Skeletal muscle tissue (tissue), 4 donors: ENCODE results near the gene SHANK1. TPM values are rescaled to one million over a fixed set of nuclear protein-coding genes. Genes with fewer than 3 reads are reported as not detected.
"Not testable (repeated sequence)": the region's sequence is repeated elsewhere in the genome, so short reads cannot be mapped to it uniquely, and the experiment has no call there.

Experiments
- H3K27ac ChIP-seq: one replicate; pipeline ENCODE4 v1.7.0; 2013; ENCODE audit warnings: mild to moderate bottlenecking, low read depth, low read length, inconsistent platforms
- H3K27me3 ChIP-seq, 3 donors: one replicate each; pipeline ENCODE4 v1.7.0; 2013; ENCODE audit warnings: low read length in 3 of 3; ENCODE audit not compliant: control insufficient read depth in 3 of 3, insufficient read depth in 3 of 3
- H3K36me3 ChIP-seq, 3 donors: one replicate each; pipeline ENCODE4 v1.7.0; 2013; ENCODE audit warnings: low read length in 3 of 3; ENCODE audit not compliant: control insufficient read depth in 3 of 3, insufficient read depth in 3 of 3
- H3K4me1 ChIP-seq, 3 donors: one replicate each; pipeline ENCODE4 v1.7.0; 2013; ENCODE audit warnings: low read length in 3 of 3, mild to moderate bottlenecking in 3 of 3; ENCODE audit not compliant: control insufficient read depth in 3 of 3, insufficient read depth in 3 of 3
- H3K4me3 ChIP-seq, 3 donors: one replicate each; pipeline ENCODE4 v1.7.0; 2013; ENCODE audit warnings: low read length in 3 of 3
- H3K9ac ChIP-seq, 3 donors: one replicate each; pipeline ENCODE4 v1.7.0; 2013; ENCODE audit warnings: low read length in 3 of 3, mild to moderate bottlenecking in 3 of 3, moderate library complexity in 2 of 3, low read depth in 1 of 3
- H3K9me3 ChIP-seq, 3 donors: one replicate each; pipeline ENCODE4 v1.7.0; 2013; ENCODE audit warnings: low read length in 3 of 3; ENCODE audit not compliant: control insufficient read depth in 3 of 3
- total RNA-seq: library from RNA; depleted of rRNA; stranded (reverse); fragments of >200 nt; gene quantifications from one replicate; pipeline ENCODE4 v1.2.3, GENCODE V29; 2014
- donor health status: Osteomylitis.

Gene SHANK1
- total RNA-seq, result 6.8 TPM

DNA sequence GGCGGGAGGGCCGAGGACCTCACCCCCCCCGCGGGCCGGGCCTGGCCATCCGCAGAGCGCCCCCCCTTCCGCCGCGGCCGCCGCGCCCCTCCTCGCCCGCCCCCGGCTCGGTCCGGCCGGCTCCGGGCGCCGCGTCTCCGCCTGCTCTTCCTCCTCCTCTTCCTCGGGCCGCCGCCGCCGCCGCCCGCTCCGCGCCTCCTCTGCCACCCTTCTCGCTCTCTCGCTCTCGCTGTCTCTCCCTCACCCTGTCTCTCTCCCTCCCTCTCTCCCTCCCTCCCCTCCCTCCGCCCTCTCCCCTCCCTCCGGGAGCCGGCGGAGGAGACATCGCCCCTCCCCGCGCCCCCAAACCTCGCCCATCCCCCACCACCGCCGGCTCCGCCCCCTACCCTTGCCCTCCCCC, at the start of gene SHANK1:
TSS of gene SHANK1 (minus strand) at position 237 of the 400 bp plus-strand sequence. CDS start 2,883 bp downstream, outside the sequence.
- no peaks in the 10 kb centered on the region for H3K36me3 ChIP-seq

GRCh38 chr19:50768277-50768676, 48.7 kb upstream of the SHANK1 start:
- Histone ChIP-seq H3K27me3 (peaks cover 0 to 12% (median 6%) of the 10 kb centered on the region in 3 donors), H3K9me3 (peaks cover 0 to 4% (median 0%) of the 10 kb centered on the region in 3 donors), H3K9ac (no peak overlapping the region), H3K36me3 (no peaks in the 10 kb centered on the region), H3K4me3 (no peak overlapping the region), H3K4me1 (no peaks in the 10 kb centered on the region), H3K27ac (no peak overlapping the region)

More for the DNA sequence above, at the start of gene SHANK1:
- Histone ChIP-seq H3K4me1 (peaks cover 4 to 16% (median 6%) of the 10 kb centered on the region in 3 donors), H3K4me3 (no peak within 1 kb of the TSS), H3K27me3 (peaks cover 20 to 58% (median 42%) of the 10 kb centered on the region in 3 donors), H3K9ac (no peak within 1 kb of the TSS), H3K9me3 (no peaks in the 10 kb centered on the region), H3K27ac (no peak within 1 kb of the TSS)

GRCh38 chr19:50767263-50767662, 47.7 kb upstream of the SHANK1 start:
- peaks cover 0 to 12% (median 6%) of the 10 kb centered on the region in 3 donors for H3K27me3 ChIP-seq
- H3K4me1 ChIP-seq, H3K9ac ChIP-seq, H3K36me3 ChIP-seq, H3K4me3 ChIP-seq, H3K9me3 ChIP-seq, H3K27ac ChIP-seq: not testable (repeated sequence)

DNA sequence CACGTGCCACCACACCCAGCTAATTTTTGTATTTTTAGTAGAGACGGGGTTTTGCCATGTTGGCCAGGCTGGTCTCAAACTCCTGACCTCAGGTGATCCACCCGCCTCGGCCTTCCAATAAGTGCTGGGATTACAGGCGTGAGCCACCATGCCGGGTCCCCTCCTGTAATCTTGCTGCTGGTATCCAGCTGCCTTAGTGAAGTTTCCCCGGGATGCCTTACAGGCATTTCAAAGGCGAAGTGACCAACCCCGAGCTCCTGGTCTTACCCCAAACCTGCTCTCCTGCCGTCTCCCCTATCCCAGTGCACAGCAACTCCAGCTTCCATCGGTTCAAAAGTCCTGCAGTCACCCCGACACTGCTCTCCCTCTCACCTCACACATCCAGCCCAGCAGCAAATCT, 47.1 kb upstream of the SHANK1 start:
- H3K27me3 ChIP-seq, result peaks cover 0 to 12% (median 6%) of the 10 kb centered on the region in 3 donors
- not testable (repeated sequence) for H3K36me3 ChIP-seq, H3K9me3 ChIP-seq, H3K4me3 ChIP-seq, H3K4me1 ChIP-seq, H3K9ac ChIP-seq, H3K27ac ChIP-seq

GRCh38 chr19:50764409-50764808, 44.8 kb upstream of the SHANK1 start:
- Histone ChIP-seq H3K9ac (no peak overlapping the region), H3K27ac (no peak overlapping the region), H3K4me3 (no peak overlapping the region), H3K36me3 (no peaks in the 10 kb centered on the region), H3K4me1 (no peaks in the 10 kb centered on the region), H3K27me3 (peaks cover 0 to 8% (median 5%) of the 10 kb centered on the region in 3 donors), H3K9me3 (no peaks in the 10 kb centered on the region)

DNA sequence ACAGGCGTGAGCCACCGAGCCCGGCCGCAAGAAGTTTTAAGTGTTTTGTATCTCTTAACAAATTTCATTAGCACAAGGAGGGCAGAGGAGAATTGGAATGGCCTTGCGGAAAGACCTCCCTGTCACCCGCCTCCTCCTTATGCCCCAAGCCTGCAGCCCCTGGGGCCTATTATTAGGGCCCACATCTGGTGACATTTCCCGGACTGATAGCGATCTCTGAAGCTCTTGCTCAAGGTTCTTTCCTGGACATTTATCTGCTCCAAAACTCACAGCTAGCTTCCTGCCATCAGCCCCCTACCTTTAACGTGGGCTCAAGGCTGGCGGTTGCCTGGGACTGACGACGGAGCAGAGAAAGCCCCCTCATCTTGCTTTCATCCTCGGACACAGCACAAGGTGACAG, 43.9 kb upstream of the SHANK1 start:
- H3K9me3 ChIP-seq, H3K27me3 ChIP-seq, H3K27ac ChIP-seq, H3K4me3 ChIP-seq, H3K9ac ChIP-seq, H3K4me1 ChIP-seq, H3K36me3 ChIP-seq: not testable (repeated sequence)

DNA sequence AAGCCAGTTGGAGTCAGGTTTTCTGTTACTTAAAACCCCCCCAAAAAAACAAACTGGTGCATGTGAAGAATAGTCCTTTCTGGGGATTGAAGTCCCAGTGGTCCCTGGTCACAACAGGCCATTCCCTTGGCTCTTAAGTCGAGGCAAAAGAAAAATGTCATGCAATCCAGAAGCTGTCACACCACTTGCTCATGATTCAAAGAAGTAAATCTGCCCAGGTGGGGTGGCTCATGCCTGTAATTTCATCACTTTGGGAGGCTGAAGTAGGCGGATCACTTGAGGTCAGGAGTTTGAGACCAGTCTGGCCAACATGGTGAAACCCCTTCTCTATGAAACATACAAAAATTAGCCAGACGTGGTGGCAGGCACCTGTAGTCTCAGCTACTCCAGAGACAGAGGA, 41.9 kb upstream of the SHANK1 start:
- not testable (repeated sequence) for H3K36me3 ChIP-seq, H3K4me3 ChIP-seq, H3K9me3 ChIP-seq, H3K27ac ChIP-seq, H3K9ac ChIP-seq, H3K27me3 ChIP-seq, H3K4me1 ChIP-seq

DNA sequence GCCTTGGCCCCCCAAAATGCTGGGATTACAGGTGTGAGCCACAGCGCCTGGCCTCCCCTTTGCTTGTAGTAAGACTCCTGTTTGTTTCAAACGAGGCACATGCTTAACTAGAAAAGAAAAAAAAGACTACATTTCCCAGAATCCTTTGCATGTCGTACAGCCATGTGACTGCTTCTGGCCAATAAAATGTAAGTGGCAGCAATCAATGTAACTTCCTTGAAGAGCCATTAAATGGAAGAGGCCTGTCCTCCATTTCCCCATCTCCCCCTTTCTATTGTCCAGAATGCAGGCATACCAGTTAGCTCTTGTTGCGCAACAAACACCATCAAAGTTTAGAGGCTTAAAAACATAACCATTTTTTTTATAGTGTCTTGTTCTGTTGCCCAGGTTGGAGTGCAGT, 40.3 kb upstream of the SHANK1 start:
- Histone ChIP-seq H3K9me3 (no peaks in the 10 kb centered on the region), H3K27me3 (peaks cover 0 to 2% (median 0%) of the 10 kb centered on the region in 3 donors), H3K36me3 (no peaks in the 10 kb centered on the region), H3K9ac (no peak overlapping the region), H3K4me1 (no peaks in the 10 kb centered on the region), H3K4me3 (no peak overlapping the region), H3K27ac (no peak overlapping the region)

DNA sequence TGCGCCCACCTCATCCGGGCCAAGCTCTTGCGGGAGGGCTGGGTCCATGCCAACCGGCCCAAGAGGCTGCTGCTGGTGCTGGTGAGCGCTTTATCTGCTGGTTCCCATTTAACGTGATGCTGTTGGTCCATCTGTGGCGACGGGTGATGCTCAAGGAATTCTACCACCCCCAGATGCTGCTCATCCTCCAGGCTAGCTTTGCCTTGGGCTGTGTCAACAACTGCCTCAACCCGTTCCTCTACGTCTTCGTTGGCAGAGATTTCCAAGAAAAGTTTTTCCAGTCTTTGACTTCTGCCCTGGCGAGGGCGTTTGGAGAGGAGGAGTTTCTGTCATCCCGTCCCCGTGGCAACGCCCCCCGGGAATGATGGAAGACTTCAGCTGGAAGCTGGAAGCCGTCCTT, 39.5 kb upstream of the SHANK1 start:
- H3K27ac ChIP-seq, H3K9ac ChIP-seq, H3K36me3 ChIP-seq, H3K4me3 ChIP-seq, H3K9me3 ChIP-seq, H3K27me3 ChIP-seq, H3K4me1 ChIP-seq: not testable (repeated sequence)

GRCh38 chr19:50757624-50758023, 38.0 kb upstream of the SHANK1 start:
- not testable (repeated sequence) for H3K27me3 ChIP-seq, H3K9ac ChIP-seq, H3K36me3 ChIP-seq, H3K9me3 ChIP-seq, H3K27ac ChIP-seq, H3K4me3 ChIP-seq, H3K4me1 ChIP-seq

- H3K27me3 ChIP-seq, H3K27ac ChIP-seq, H3K9ac ChIP-seq: not testable (repeated sequence)
Measured at GRCh38 chr19:50756244-50756643, 36.6 kb upstream of the SHANK1 start.

More at GRCh38 chr19:50756244-50756643, 36.6 kb upstream of the SHANK1 start:
- H3K4me3 ChIP-seq, H3K4me1 ChIP-seq, H3K36me3 ChIP-seq, H3K9me3 ChIP-seq: not testable (repeated sequence)
